Measurements from ENCODE around the gene EYA3.

Gene EYA3

DNA sequence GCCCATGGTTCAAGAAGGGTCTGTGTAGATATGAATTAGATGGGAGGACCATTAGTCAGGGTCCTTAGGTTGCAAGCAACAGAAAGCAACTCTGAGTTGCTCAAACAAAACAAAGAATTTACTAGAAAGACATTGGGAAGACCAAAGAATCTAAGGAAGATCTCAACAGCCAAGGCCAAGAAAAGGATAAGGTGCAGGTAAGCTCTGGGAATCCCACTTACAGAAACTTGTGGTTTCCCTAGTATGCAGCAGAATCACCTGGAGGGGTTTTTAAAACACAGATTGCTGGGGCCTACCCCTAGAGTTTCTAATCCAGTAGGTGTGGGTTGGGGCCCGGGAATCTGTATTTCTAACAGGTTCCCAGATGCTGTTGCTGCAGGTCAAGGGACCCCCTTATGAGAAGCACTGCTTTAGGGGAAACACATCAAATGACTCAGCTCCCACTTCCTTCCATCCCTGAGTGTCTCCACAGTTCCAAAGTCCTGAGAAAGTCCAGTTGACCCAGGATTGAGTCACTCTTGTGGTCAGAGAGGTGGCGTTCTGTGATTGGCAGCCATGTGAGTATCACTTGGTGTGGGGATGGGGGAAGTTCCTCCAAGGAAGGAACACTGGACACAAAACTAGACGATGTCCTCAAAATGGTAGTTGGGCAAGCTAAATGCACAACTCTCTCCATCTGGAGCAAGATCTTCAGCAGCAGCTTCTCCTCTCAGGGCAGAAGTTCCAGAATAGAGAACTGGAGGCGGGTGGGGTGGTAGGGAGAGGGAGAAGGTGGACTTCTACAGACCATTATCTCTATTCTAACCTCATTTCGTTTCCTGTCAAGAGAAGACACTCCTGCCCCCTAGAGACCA, 24.2 kb upstream of the EYA3 start:
- DNase-seq = no peak

GRCh38 chr1:28111157-28111556, 22.7 kb upstream of the EYA3 start:
- no peak for DNase-seq

GRCh38 chr1:28110555-28110954, 22.1 kb upstream of the EYA3 start:
- DNase-seq = no peak

GRCh38 chr1:28109639-28110038, 21.2 kb upstream of the EYA3 start:
- DNase-seq = no peak

GRCh38 chr1:28108001-28108400, 19.6 kb upstream of the EYA3 start:
- DNase-seq = no peak

DNA sequence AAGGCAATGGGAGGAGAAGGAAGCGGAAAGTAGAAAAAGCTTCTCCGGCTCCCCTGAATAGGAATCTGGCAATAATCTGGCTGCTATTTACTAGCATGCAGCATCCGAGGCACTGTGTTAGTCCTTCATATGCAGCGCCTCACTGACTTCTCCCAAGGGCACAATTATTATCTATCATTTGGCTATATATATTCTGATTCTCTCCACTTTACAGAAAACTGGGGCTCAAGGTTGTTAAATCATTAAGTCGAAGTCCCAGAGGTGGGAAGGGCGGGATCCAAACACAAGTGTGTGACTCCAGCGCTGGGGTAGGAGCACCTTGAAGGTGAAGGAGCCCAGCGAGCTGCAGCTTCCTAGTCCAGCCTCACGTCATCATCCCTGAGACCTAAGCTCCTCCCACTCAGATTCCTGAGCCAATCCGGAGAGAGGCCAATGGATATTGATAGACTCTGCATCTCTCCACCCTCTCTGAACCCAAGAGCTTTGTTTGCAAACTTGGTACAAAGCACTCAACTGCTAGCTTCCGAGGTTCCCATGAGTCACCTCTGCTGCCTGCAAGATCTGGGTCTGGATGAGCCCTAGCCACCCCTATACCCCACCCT, 16.6 kb upstream of the EYA3 start:
- DNase-seq = no peak

- no peak for DNase-seq
These were observed 13.8 kb upstream of the EYA3 start for GRCh38 chr1:28102189-28102588.

DNA sequence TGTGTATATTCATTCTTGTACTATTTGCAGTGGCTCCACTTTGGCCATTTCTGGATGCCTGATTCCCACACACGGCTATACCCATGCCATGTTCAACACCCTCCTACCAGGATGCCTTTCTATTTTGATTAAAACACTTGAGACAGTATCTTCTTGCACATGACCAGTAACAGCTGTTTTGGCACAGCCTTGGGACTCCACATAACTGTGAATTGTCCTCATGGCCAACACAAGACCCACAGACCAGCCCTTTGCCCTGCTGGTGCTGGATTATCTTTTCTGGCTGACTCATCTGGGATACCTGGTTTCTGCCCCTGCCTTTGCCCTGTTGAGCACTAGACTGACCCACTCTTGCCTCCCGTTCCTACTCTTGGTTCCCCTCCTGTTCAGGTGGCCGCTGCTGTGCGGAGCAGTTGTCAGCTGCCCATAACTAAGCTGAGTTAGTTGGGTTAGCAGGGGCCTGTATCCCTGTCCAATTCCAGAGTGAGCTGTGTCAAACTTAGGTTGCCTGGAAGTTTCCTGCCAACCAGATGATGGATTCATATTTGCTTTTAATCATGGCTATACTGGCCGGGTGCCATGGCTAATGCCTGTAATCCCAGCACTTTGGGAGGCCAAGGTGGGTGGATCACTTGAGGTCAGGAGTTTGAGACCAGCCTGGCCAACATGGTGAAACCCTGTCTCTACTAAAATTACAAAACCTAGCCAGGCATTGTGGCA, 10.8 kb upstream of the EYA3 start:
- DNase-seq = no peak

GRCh38 chr1:28097100-28097472, 8.7 kb upstream of the EYA3 start:
- no peak for DNase-seq

DNA sequence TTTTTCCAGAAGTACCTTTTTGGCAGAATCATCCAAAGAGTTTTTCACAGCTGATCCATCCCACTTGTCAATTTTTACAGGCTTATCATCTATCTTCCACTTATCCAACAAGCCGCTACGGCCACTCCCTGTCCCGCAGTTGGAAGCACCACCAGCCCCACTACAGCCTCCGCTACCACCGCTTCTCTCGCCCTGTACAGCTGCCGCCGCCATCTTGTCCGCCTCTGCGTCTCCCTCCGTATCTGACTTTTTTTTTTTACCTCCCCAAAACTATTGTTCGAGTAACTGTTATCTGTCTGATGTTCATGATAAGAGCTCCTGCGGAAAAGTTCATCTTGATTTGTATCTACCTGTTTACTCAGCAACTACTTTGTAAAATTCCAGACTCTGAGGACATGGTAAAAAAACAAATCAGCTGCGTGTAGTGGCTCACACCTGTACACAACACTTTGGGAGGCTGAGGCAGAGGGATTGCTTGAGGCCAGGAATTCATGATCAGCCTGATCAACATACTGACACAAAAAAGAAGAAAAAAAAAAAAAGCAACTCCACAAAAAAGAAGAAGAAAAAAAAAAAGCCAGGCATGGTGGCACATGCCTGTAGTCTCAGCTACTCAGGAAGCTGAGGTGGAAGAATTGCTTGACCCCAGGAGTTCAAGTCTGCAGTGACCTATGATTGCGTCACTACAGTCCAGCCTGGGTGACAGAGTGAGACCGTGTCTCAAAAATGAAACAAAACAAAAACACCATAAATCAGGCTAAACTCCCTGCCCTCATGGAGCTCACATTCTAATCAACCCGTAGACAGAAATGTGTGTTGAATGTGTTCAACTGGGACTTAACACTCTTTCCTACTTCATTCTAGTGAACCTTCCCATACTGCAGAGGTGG, 8.0 kb upstream of the EYA3 start:
- DNase-seq = no peak

- DNase-seq = peak; percentile 78
These were observed 2.8 kb upstream of the EYA3 start for GRCh38 chr1:28091043-28091781.

- peak; percentile 6 for DNase-seq
These were observed 719 bp downstream of the EYA3 start for GRCh38 chr1:28087614-28088167.

- DNase-seq = no peak
These were observed 1.8 kb downstream of the EYA3 start for GRCh38 chr1:28086651-28087050.

DNA sequence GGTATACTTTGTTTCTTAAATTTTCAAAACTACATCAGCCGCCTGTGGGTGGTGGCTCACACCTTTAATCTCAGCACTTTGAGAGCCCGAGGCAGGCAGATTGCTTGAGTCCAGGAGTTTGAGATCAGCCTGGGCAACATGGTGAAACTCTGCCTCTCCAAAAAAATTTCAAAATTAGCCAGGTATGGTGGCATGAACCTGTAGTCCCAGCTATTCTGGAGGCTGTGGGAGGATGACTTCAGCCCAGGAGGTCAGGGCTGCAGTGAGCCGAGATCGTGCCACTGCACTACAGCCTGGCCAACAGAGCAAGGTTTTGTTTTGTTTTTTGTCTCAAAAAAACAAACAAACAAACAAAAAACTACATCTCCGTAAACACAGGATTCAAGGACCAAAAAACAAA, 3.3 kb downstream of the EYA3 start:
- no peak for DNase-seq

GRCh38 chr1:28083876-28084275, 4.5 kb downstream of the EYA3 start:
- no peak for DNase-seq

DNA sequence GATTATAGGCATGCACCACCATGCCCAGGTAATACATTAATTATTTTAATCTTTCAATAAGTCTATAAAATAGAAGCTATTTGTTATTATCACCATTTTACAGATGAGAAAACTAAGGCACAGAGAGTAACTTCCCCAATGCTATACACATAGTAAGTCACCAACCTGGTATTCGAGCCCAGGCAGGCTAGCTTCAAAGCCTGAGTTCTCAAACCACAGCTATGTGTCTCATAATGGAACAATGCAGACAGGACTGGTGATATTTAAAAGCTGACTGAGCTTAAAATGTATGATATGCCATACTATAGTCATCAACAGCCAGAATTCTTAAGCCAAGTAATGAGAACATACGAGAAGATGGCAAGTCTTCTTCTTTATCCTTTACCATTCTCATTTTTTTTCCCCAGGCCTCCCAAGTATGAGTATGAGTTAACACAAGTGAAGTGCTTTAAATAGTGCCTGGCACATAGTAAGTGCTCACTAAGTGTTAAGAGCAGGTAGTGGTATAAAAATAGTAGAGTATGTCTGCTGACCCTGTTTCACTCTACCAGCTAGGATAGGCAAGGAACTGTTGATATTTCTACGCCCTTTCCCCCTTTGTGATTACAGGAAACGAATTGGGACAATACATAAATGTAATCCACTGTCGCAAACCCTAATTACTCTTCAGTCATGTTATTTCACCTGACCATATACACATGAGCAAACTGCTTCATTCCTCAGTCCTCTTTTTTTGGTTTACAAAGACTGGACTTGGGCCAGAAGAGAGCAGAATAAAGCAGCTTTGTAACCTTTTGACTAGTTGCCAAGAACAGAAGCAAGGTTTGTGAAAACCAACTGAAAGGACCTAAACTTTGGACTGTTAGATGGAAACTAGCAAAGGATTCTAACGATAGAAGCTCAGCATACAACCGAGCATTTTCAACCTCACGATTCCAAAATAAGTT, 9.5 kb downstream of the EYA3 start:
- no peak for DNase-seq

DNA sequence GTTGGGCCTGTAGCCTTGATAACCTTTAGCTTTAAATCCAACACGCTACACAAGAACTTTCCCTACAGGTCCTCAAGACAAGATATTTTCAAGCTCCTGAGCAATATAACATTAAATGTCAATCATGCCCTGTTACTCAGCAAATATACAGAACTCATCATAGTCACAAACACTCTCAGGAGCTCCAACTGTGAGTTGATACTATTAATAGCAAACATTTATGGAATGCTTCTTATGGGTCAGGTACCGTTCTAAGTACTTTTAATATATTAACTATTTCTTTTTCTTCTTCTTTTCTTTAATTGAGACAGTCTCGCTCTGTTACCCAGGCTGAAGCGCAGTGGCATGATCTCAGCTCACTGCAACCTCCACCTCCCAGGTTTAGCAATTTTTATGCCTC, 10.1 kb downstream of the EYA3 start:
- DNase-seq = no peak

- no peak for DNase-seq
These were observed 13.4 kb downstream of the EYA3 start for GRCh38 chr1:28074892-28075511.

- no peak for DNase-seq
These were observed 14.5 kb downstream of the EYA3 start for GRCh38 chr1:28073867-28074266.

DNA sequence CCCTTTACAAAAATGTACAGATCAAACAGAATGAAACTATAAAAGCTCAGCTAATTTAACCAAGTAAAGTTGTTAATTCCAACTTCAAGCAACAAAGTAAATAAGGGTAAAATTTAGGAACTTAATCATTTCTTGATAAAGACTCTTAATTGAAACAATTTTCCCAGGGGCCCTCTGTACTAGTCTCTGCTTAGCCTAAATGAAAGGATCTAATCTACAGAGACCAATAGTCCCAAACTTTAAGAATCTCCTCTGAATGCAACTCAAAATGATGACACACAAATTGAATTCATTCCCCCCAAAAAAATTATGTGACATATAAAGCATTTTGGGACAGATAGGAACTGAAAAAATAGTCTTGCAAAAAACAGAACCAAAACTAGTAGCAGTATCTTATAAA, 16.6 kb downstream of the EYA3 start:
- no peak for DNase-seq
